Endometrial microvascular endothelial cells (primary cell): ENCODE results near the gene SYNM. TPM values are rescaled to one million over a fixed set of nuclear protein-coding genes. Genes with fewer than 3 reads are reported as not detected.
"Not testable (repeated sequence)": the region's sequence is repeated elsewhere in the genome, so short reads cannot be mapped to it uniquely, and the experiment has no call there.

Experiments used
- in situ Hi-C: cut with HindIII; loops from 2 replicates; pipeline ENCODE4 v1.10.0; 2017; ENCODE audit warnings: low sequenced_read_pairs, low pct_unique_long_range_greater_than_20kb; ENCODE audit errors: inconsistent ontology term
- total RNA-seq: library from RNA; depleted of rRNA; stranded (reverse); fragments of >200 nt; gene quantifications from one replicate; pipeline ENCODE4 v1.2.3, GENCODE V29; 2015; ENCODE audit errors: inconsistent ontology term

SYNM gene
- total RNA-seq, 1 donor from 2014 or later = 2.1 TPM

DNA sequence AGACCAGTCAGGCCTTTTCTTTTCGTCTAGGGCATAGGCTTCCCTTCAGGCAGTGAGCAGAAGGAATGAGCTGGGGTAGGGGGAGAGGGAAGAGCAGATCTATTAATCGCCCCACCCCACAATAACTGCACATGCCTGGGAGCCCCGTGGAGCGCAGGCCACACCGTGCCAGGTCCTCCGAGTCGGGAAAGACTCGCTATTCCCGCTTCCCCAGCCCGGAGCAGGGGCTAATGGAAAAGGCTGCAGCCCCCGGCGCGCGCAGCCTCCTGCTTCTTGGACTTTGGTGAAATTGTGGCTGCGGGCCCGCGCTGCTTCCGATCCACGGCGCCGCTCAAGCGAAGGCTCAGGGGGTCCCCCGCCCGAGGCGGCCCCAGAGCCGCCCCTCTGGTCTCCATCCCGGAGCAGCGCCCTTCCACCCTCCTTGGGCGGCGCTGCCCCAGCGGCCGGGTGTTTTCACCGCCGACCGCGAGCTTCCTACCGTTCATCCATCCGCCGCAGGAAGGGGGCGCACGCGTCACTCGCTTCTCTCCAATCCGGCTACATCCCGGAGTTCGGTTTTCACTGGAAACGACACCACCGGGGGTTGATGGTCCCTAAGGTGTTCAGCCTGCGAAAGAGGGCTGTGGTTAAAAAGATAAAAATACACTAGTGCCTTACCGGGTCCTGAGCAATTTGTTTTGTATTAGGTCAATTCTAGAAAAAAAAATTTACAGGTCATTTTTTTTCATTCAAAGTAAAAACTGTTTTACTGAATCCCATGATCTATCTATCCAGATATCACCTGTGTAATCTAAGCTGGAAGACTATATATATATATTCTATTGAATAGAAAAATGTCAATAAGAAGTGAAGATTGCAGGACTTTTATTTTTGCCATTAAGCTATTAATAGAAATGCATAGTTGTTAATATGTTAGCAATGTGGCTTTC, 4.4 kb upstream of the SYNM start:
- in situ Hi-C loops = no loop called here

DNA sequence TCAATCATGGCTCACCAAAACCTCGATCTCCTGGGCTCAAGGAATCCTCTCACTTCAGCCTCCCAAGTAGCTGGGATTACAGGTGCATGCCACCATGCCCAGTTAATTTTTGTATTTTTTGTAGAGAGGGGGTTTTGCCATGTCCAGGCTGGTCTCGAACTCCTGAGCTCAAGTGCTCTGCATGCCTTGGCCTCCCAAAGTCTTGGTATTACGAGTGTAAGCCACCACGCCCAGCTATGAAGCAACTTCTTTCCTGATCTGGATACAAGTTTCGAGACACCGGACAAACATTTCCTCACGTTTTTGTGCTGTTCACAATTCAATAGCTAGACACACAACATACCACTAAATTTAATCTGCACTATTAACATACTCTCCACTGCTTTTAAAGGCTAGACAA, 3.4 kb upstream of the SYNM start:
- in situ Hi-C loops = no loop called here

DNA sequence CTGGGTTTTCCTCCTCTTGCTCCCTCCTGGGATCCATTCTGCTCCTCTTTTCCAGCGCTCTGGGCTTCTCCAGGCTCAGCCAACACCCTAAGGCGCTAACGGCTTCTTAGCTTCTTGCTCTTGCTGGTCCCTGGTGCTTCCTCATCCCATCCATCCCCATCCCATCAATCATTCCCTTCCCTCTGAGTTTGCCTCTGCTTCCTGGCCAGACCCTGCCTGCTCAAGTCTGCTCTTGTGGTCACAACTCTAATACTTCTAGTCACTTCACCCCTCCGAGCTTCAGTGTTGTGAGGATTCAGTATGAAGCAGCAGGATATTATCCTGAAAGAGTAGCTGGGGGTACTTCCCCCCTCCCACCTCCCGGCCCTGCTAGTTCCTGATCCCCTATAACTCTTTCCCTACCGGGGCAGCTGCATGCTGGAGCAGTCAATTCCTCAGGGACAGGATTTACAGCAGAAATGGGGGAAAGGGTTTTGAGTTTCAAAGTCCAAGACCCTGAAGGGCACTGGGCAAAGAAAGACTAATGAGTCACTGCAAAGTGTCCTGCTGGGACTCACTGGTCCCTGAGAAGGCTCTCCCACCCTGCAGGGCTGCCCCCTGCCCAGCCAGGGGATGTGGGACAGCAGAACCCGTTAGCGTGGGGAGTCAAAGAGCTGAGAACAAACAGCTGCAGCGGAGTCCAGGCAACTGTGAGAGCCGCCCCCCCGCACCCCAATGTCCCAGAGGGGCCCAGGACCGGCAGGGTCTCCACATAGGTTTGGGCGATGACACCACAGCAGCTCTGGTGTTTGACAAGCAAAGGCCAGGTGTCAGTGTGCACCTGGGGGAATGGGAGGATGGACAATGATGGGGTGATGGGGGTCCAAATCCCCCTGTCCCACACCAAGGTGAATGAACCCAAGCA, 2.3 kb upstream of the SYNM start:
- in situ Hi-C loops = no loop called here

DNA sequence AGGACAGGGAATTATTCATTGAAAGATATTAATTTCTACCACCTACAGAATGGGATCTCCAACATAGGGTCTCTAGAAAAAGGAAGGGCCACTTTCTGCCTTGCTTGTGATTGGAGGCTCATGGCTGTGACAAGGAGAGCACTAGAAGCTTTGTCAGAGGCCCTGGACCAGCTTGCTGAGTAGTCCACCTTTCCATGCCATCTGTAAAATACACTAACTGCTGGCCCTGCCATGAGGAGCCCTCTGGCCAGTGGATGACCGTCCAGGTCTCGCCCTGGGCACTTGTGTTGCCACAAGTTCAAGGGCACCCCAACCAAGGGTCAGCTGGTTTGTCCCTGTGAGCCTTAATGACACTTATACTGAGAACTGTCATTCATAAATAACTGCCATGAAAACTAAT, 1.6 kb upstream of the SYNM start:
- in situ Hi-C loops = no loop called here

DNA sequence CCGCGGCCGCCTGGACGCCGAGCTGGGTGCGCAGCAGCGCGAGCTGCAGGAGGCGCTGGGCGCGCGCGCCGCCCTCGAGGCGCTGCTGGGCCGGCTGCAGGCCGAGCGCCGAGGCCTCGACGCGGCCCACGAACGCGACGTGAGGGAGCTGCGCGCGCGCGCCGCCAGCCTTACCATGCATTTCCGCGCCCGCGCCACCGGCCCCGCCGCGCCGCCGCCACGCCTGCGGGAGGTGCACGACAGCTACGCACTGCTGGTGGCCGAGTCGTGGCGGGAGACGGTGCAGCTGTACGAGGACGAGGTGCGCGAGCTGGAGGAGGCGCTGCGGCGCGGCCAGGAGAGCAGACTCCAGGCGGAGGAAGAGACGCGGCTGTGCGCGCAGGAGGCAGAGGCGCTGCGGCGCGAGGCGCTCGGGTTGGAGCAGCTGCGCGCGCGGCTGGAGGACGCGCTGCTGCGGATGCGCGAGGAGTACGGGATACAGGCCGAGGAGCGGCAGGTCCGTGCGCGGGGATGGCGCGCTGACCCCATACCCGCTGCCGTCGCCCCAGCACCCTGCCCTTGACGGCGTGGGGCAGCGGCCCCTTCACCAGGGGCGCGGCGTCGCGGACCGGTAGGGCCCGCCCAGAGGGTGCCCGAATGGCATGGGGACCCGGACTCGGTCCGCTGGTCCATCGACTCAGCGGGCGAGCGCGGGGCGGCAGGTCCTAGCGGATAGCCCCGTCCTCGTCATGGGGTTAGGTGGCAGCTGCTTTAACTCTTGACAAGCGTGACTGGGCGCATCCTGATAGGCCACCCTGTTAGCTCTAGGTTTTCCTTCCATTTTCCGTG, 848 bp downstream of the SYNM start:
- in situ Hi-C loops = no loop called here

DNA sequence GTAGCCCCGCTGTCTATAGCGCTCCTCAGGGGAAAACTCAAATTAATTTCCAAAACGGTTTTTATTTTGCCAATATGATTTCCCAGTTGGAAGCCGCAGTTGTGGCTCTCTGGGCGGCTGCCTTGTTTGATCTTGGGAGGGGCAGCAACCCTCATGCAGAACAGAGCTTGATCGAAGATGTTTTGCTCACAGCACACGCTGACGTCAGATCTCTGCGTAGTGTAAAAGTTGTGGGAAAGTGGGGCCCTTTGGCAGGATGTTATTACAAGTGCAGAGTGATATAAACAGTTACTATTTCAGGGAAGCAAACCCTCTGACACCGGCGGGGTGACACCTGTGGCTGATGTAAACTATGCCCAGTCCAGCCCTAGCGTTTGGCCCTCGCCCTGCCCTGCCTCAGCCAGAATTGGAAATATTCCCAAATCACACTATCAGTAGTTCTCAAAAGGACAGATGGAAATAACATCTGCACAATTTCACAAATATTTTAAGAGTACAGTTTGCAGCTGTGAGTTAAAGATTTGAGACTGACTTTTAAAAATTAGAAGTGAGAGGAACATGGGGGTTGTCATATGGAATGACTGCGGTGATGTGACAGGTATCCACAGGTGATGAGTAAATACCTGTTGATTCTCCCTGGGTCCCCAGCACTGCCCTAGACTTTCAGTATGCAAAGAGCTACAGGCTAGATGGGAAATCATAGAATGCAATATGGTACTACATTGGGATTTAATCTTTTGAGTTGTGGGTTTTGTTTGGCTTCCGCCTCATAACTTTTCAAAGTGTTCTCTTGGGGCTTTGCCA, 1.7 kb downstream of the SYNM start:
- in situ Hi-C loops = no loop called here

DNA sequence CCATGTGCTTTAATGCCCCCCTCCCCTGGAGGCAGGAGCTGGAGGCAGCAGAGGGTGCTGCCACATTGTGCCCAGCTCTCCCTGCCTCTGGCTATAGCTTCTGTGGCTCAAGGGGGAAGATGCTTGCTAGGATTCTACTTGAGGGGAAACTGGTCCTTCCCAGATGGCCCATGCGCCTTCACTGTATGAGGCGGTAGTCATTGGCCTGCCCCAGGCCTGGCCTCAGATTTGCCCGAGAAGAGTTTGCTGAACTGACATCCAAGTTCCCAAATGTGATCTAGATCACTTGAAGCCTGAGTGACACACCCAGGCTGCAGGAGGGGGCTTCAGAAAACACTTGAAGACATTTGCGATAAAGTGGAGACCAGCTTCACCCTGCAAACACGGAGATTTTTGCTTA, 4.1 kb downstream of the SYNM start:
- in situ Hi-C loops = no loop called here

DNA sequence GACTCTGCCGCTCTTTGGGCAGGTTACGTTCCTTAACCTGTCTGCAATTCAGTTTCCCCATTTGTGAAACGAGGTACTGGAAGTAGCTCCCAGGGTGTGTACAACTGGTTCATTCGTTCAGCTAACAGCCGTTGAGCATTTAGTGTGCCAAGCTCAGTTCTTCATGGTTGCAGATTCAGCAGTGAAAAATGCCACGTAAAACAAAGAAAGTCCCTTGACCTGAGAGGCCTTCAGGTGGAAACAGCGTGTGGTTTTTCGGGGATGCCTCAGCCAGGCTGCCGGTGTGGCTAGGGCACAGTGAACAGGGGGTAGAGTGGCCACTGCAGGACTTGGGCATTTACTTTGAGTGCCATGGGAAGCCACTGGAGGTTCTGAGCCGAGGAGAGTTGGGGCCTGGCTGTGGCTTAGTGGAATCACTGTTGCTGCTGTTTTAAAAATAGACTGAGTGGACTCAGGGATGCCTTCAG, 4.7 kb downstream of the SYNM start:
- in situ Hi-C loops = no loop called here

DNA sequence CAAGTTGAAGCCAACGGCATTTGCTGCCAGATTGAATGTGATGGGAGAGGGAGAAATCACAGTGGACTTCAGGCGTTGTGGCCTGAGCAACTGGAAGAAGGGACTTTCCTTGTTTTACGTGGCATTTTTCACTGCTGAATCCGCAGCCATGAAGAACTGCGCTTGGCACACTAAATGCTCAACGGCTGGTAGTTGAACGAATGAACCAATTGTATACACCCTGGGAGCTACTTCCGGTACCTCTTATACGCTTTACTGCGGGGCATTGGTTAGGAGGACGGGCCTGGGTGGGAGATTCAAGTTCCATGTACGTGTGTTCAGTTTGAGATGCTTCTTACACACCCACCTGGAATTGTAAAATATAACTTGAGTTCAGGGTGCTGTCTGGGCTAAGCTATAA, 5.2 kb downstream of the SYNM start:
- in situ Hi-C loops = no loop called here

DNA sequence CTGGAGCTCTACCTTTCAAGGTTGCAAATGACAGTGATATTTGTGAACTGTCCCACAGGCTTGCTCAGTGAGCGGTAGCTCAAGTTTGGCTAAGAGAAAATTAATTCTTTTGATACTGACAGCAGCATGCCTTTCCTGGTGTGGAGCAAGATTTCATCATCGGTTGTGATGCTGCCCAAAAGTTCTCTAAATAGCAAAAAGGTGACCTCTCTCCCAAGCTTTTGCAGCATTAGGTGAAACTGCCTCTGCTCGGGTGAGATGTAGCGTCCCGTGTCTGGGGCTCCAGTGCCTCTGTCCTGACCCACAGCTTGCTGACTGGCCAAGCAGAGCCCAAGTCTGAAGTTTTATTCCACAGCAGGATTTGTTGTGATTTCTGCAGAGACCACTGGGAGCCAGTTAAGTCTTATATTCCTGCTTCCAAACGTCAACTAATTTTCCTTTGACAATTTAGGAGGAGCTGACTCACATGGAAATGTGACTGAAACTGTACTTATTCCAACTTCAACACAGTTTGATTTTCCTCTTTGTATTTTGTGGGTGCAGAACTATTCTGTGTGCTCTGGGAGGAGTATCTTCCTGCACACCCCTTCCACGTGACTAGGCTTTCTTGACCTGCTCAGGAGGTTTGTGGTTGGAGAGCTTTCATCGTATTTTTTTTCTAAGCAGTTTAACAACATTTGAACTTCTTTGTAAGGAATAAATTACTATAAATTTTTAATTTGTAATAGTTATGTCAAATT, 5.9 kb downstream of the SYNM start:
- in situ Hi-C loops = no loop called here

DNA sequence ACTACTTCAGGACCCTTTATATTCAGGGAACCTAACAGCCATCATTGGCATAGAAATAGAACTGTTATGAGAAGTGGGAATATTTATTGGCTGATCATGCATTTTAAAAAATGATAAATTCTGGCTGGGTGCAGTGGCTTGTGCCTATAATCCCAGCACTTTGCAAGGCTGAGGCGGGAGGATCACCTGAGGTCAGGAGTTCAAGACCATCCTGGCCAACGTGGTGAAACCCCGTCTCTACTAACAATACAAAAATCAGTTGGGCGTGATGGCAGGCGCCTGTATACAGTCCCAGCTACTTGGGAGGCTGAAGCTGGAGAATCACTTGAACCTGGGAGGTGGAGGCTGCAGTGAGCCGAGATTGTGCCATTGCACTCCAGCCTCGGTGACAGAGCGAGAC, 6.8 kb downstream of the SYNM start:
- in situ Hi-C loops = not testable (repeated sequence)

DNA sequence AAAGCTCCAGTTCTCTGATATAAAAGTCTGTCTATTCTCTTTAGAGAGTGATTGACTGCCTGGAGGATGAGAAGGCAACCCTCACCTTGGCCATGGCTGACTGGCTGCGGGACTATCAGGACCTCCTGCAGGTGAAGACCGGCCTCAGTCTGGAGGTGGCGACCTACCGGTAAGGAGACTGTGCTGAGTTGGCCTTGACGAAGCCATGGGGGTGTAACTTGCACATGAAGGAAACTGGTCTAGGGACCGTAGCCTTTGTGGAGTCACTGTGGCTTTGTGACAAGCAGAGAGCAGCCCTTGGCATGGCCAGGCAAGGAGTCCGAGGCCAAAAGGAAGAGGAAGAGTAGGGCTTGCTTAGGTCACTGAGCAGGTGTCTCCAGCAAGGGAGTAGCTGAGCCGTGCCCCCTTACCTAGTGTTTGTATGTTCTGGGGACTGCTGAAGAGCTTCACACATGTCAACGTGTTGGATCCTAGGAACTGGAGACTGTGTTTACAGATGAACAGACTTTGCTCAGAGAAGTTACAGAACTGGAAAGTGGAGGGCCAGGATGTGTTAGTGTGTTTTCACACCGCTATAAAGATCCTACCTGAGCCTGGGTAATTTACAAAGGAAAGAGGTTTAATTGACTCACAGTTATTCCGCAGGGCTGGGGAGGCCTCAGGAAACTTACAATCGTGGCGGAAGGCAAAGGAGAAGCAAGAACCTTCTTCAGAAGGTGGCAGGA, 8.8 kb downstream of the SYNM start:
- in situ Hi-C loops = no loop called here

DNA sequence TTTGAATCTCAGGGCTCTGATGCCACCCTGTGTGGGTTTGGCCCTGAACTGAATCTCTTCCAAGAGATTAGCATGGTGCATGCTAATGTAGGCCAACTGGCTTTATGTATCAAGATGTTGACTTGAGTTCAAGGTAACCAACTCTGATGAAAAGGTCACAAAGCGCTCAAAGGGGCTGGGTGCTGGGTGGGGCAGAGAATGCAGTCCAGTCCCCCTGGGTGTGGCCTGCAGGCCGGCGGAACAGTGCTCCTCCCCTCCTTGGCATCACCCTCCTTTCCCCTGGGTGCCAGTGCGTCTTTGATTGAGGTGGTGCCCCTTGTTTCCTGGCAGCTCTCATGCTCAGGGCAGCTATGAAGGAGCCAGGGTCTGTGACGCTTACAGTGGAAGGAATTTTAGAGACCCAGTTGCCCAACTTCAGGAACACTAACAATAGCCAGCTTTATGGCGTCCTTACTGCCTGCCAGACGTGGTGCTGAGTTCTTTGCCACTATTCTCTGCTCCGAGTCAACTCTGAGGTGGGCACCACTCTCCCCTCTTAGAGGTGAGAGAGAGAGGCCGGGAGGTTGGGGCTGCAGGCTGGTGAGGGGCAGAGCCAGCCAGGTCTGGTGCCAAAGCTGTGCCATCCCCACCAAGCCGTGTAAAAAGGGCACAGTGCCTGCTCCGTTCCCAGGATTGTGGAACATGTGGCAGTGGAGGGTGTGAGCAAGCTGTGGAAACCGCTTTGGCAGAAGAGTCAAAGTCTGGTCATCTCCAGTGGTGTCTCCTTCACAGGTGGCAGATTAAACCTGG, 9.8 kb downstream of the SYNM start:
- in situ Hi-C loops = no loop called here

DNA sequence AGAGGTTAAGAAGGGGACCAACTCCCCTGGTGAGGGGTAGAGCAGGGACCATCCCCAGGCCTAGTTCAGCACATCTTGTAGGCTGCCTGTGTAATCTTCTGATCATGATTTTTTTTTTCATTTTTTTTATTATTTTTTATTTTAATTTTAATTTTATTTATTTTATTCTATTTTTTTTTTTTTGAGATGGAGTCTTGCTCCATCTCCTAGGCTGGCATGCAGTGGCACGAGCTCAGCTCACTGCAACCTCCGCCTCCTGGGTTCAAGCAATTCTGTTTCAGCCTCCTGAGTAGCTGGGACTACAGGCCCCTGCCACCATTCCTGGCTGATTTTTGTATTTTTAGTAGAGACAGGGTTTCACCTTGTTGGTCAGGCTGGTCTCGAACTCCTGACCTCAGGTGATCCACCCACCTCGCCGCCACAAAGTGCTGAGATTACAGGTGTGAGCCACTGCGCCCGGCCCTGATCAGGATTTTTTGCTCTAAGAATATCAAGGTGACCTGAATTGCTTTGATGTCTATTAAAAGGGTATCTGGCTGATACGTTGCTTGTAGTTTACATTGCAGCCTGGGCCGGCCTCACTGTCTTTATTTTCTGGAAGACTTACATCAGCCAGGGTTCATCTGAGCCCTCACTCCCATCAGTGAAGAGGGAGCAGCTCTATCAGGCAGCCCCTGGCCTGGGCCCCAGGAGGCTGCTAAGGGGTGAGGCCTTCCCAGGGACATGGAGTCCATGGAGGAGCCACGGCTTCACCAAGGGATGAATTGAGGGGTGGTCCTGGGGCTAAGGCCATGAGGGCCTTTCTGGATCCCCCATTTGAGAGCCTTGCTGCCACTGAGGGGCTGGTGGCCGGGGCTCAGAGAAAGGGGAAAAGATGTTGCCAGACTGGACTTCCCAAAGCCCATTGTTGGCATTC, 10.7 kb downstream of the SYNM start:
- in situ Hi-C loops = no loop called here

DNA sequence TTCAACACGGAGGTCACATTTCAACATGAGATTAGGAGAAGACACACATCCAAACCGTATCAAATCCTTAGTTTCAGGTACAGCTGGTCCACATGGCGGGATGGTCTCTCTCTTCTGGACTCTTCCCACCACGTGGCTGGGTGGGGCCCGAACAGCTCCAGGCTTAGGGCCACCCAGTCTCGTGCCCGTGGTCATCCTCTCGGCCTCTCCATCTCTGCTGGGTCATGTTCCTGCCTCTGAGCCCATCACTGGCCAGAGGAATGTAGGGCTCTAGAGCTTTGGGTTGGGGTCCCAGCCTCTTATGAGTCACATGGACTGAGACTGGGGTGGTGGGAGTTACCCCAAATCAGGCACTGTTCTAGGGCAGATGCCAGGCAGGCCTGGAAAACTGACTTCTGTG, 12.2 kb downstream of the SYNM start:
- in situ Hi-C loops = no loop called here
